Gastroesophageal sphincter (tissue), 4 donors: ENCODE data around the gene COPS4. TPM values are rescaled to one million over a fixed set of nuclear protein-coding genes. Genes with fewer than 3 reads are reported as not detected.
A peak's percentile ranks its signal among the peaks of the same experiment; 100 is the strongest.
"Not testable (repeated sequence)": the region's sequence is repeated elsewhere in the genome, so short reads cannot be mapped to it uniquely, and the experiment has no call there.

ENCODE experiments used
- ATAC-seq: fragments of 150-250 bp; one replicate; pipeline ENCODE4 v1.9.1; 2016; ENCODE audit warnings: mild to moderate bottlenecking, moderate library complexity
- H3K27ac ChIP-seq, 4 donors: fragments of 200-600 bp; sonication (generic) in 3 of 4; 1 replicate in 3 of 4; 2 replicates in 1 of 4; pipeline ENCODE4 v1.5.1; 2016 to 2019
- H3K27me3 ChIP-seq: fragments of 200-600 bp; sonication (generic); one replicate; pipeline ENCODE4 v1.5.1; 2019
- H3K36me3 ChIP-seq, 2 donors: fragments of 200-600 bp; sonication (generic); one replicate each; pipeline ENCODE4 v1.5.1; 2019; ENCODE audit warnings: control low read depth in 1 of 2
- H3K4me1 ChIP-seq, 3 donors: fragments of 200-600 bp; sonication (generic); 1 replicate in 2 of 3; 2 replicates in 1 of 3; pipeline ENCODE4 v1.5.1; 2016 to 2019; ENCODE audit warnings: control low read depth in 2 of 3
- H3K4me3 ChIP-seq, 2 donors: fragments of 200-600 bp; sonication (generic); one replicate each; pipeline ENCODE4 v1.5.1; 2019; ENCODE audit warnings: mild to moderate bottlenecking in 1 of 2, moderate library complexity in 1 of 2
- H3K9me3 ChIP-seq, 3 donors: fragments of 200-600 bp; sonication (generic); one replicate each; pipeline ENCODE4 v1.5.1; 2017 to 2019; ENCODE audit warnings: control low read depth in 2 of 3
- CTCF ChIP-seq, 4 experiments: fragments of 200-600 bp in 2 of 4; fragments of 450-650 bp in 2 of 4; sonication (generic) in 1 of 4; IDR thresholded peaks; one replicate each; pipeline ENCODE4 v1.5.1; 2017 to 2019; ENCODE audit warnings: antibody characterized with exemption in 4 of 4, mild to moderate bottlenecking in 2 of 4, moderate library complexity in 2 of 4
- EP300 ChIP-seq: sonication (generic); formaldehyde crosslinking; IDR thresholded peaks from one replicate; pipeline ENCODE4 v1.6.1; 2017; ENCODE audit warnings: antibody characterized with exemption, mild to moderate bottlenecking
- POLR2A ChIP-seq, 2 donors: fragments of 450-650 bp; IDR thresholded peaks; one replicate each; pipeline ENCODE4 v1.6.1; 2017; ENCODE audit warnings: antibody characterized with exemption in 2 of 2, mild to moderate bottlenecking in 2 of 2, moderate library complexity in 1 of 2
- POLR2AphosphoS5 ChIP-seq: sonication (generic); formaldehyde crosslinking; IDR thresholded peaks from one replicate; pipeline ENCODE4 v1.6.1; 2017; ENCODE audit warnings: antibody characterized with exemption
- WGBS, 2 donors: methylation state at CpG; one replicate each; pipeline ENCODE4 v1.1.5; 2018; ENCODE audit warnings: low coverage in 1 of 2; 5-methylcytosine and 5-hydroxymethylcytosine counted together
- total RNA-seq, 4 donors: library from RNA; depleted of rRNA; stranded (reverse); fragments of >200 nt; gene quantifications; one replicate each; pipeline ENCODE4 v1.1.0, GENCODE V29; 2016

COPS4 gene
- total RNA-seq, 4 donors from 2014 or later, result 51.0 to 60.7 (median 55.8) TPM

DNA sequence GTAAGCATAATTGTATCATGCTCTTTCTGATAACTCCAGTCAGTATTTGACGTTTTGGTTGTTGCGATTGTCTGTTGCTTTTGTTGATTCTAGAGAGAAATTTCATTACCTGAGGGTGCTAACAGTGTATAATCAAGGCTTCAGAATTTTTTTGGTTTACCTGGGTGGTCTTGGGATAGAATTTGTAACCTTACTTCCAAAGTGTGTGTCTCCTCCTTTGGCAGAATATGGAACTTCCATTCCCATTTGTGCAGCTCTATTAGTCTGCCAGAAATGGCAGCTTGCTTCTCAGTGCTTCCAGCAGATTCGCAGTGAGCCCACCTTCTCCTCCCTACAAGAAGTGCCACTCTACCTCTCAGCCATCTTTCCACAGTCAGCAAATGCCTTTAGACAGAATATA lies 5.3 kb downstream of the COPS4 start:
- ATAC-seq, result no peak
- H3K36me3 ChIP-seq, result no peaks in the 10 kb centered on the region
- H3K27ac ChIP-seq, result no peak overlapping the region
- H3K4me1 ChIP-seq, result peaks cover 10 to 42% (median 14%) of the 10 kb centered on the region in 3 donors
- no peaks in the 10 kb centered on the region for H3K27me3 ChIP-seq
- H3K9me3 ChIP-seq, result no peaks in the 10 kb centered on the region
- WGBS, 2 donors, result 82 to 86% methylated on average over 1 to 3 of the region's 3 CpGs
- no peak for TF ChIP-seq POLR2AphosphoS5
- no peak for TF ChIP-seq POLR2A (IDR thresholded peaks at IDR 0.05)
- no peak for TF ChIP-seq EP300
- no peak for TF ChIP-seq CTCF (IDR thresholded peaks at IDR 0.05)
- no peak overlapping the region for H3K4me3 ChIP-seq

DNA sequence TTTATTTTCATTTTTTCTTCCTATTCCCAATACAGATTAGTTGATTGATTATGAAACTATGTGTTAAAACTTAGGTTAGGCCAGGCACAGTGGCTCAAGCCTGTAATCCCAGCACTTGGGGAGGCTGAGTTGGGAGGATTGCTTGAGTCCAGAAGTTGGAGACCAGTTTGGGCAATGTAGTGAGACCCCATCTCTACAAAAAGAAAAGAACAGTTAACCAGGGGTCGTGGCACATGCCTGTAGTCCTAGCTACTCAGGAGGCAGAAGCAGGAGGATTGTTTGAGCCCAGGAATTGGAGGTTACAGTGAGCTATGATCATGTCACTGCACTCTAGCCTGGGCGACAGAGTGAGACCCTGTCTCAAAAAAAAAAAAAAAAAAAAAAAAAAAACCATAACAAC lies 8.2 kb downstream of the COPS4 start:
- H3K27me3 ChIP-seq, result not testable (repeated sequence)

DNA sequence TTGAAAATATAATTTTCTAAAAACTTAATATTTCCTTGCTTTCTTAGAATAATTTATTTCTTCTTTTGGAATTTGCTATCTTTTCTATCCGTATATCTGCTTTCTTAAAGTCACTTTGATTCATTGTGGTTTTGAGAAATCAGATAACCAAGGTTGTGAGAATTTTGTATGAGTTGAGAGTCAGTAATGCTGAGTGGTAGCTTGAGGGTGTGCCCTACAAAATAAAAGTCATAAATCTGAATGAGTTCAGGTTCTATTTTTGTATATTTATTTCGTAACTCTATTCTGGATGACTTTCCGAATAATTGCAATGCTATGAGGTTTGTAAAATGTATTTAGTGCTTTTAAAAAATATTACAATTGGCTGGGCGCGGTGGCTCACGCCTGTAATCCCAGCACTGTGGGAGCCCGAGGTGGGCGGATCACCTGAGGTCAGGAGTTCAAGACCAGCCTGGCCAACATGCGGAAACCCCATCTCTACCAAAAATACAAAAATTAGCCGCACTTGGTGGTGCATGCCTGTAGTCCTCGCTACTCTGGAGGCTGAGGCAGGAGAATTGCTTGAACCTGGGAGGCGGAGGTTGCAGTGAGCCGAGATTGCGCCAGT lies 8.9 kb downstream of the COPS4 start:
- Histone ChIP-seq H3K27me3 (no peaks in the 10 kb centered on the region), H3K4me3 (no peak overlapping the region), H3K9me3 (no peaks in the 10 kb centered on the region), H3K27ac (no peak overlapping the region), H3K36me3 (no peaks in the 10 kb centered on the region), H3K4me1 (peaks cover 0 to 13% (median 0%) of the 10 kb centered on the region in 3 donors)
- TF ChIP-seq POLR2AphosphoS5 (no peak), POLR2A (IDR thresholded peaks at IDR 0.05) (no peak), EP300 (no peak), CTCF (IDR thresholded peaks at IDR 0.05) (no peak)
- WGBS, 2 donors, result 84 to 91% methylated on average over 3 to 11 of the region's 14 CpGs
- ATAC-seq, result peak; percentile 43

More for the DNA sequence above, 8.2 kb downstream of the COPS4 start:
- H3K4me1 ChIP-seq, result peaks cover 0 to 14% (median 0%) of the 10 kb centered on the region in 3 donors
- not testable (repeated sequence) for H3K36me3 ChIP-seq, H3K9me3 ChIP-seq, H3K27ac ChIP-seq, H3K4me3 ChIP-seq, ATAC-seq
- 90 to 100% methylated on average over 2 of the region's 2 CpGs for WGBS, 2 donors

DNA sequence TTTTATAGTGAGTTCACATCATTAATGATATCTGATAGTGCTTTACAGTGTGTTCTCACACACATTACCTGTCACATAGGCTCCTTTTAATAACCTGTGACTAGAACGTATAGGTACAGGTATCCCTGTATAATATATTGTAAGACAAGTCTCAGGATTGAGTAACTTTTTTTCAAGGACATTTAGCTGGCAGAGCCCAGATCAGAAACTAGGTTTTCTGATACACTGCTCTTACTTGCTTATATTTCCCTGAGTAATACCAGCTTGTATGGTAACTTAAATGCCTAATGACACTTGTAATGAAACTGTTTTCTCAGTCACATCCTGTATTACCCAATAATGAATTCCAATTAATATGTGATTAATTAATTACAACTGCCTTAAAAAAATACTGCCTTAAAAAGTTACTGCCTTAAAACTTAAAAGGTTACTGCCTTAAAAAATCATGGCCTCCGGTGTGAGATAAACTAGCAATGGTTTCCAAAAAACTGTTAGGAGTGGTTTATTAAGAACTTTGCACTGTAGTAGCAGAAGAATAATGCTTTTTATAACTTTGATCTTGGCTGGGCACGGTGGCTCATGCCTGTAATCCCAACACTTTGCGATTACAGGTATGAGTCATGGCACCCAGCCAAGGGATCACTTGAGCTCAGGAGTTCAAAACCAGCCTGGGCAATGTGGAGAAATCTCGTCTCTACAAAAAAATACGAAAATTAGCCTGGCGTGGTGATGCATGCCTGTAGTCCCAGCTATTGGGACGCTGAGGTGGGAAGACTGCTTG lies 11.9 kb downstream of the COPS4 start:
- ATAC-seq, result no peak
- no peak overlapping the region for H3K4me3 ChIP-seq
- TF ChIP-seq POLR2A (IDR thresholded peaks at IDR 0.05) (no peak), POLR2AphosphoS5 (no peak), EP300 (no peak), CTCF (IDR thresholded peaks at IDR 0.05) (no peak)
- no peaks in the 10 kb centered on the region for H3K27me3 ChIP-seq
- H3K36me3 ChIP-seq, result peaks cover 0 to 29% of the 10 kb centered on the region in 2 donors
- H3K9me3 ChIP-seq, result no peaks in the 10 kb centered on the region
- 84 to 85% methylated on average over 7 to 8 of the region's 8 CpGs for WGBS, 2 donors
- H3K4me1 ChIP-seq, result peaks cover 0 to 13% (median 0%) of the 10 kb centered on the region in 3 donors
- no peak overlapping the region for H3K27ac ChIP-seq

- ATAC-seq, H3K4me1 ChIP-seq, H3K27me3 ChIP-seq, H3K4me3 ChIP-seq, H3K9me3 ChIP-seq, H3K27ac ChIP-seq: not testable (repeated sequence)
- peaks cover 0 to 48% of the 10 kb centered on the region in 2 donors for H3K36me3 ChIP-seq
- 91 to 93% methylated on average over 7 to 8 of the region's 8 CpGs for WGBS, 2 donors
These were observed 13.8 kb downstream of the COPS4 start for GRCh38 chr4:83048781-83049180.

- Histone ChIP-seq H3K27ac (no peak overlapping the region), H3K36me3 (peaks cover 0 to 93% of the 10 kb centered on the region in 2 donors), H3K4me3 (no peak overlapping the region), H3K9me3 (no peaks in the 10 kb centered on the region), H3K4me1 (no peaks in the 10 kb centered on the region), H3K27me3 (no peaks in the 10 kb centered on the region)
- TF ChIP-seq EP300 (no peak), POLR2AphosphoS5 (no peak), POLR2A (IDR thresholded peaks at IDR 0.05) (no peak), CTCF (IDR thresholded peaks at IDR 0.05) (peak in 1 of 4 experiments; percentile 15)
- ATAC-seq, result no peak
These were observed 19.9 kb downstream of the COPS4 start for GRCh38 chr4:83054928-83055327.
